Hematopoietic multipotent progenitor cell treated with erythropoietin and hydrocortisone succinate and interleukin-3 and kit ligand, for 8 days (in vitro differentiated cells): Measurements from ENCODE around the gene NENF.

Source experiments
- DNase-seq: peaks from one replicate; pipeline ENCODE4 v3.0.0-alpha.2; 2015

NENF gene

DNA sequence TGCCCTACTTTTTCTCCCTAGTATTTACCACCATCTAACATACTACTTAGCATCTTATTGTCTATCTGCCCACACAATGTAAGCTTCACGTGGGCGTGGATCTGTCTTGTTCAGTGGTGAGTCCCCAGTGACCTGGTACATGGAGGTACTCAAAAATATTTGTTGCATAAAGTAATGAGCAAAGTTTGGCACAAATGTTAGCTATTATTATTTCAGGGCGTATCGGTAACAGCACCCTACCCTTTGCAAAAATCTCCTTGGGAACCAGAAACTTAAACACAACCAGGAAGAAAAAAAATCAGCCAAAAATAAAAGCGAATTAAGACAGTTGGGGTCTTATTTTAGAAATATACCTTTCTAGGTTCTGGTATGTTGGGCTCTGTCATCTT, 454 bp upstream of the NENF start:
- peak; percentile 44 for DNase-seq

DNA sequence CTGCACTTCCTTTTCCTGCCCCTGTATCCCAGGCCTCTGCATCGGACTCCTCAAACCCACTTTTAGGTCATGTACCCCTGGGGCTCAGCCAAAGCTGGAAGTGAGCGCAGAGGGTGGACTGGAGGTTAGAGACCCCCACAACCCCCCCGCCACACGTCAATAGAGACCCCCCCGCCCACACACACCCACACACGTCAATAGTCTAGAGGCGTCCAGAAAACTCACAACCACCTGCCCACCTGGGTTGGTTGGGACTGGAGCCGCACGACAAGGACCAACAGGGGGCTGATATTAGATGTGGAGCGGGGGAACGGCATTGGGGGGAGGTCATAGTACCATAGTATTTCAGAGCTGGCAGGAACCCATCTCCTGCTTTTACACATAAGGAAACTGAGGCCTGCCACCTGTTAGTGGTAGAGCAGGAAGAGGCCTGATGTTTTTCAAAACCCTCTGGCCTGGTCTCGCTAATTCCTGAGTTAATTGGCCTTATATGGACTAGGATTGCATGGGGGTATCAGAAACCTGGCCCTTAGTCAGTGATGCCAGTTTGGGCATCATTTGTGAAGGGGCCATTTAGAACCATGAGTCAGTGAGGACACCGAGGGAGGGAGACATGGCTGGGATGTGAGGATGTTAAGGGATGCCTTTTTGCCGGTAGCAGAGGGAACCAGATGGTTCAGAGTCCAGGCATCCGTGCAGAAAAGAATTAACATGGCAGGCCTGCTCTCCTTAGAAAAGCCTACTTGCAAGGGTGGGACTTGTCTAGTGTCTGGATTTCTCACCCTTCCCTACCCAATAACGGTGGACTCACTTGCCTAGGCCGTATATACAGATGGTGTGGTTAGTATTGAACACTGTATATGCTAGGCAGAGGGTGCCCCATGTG, 1.1 kb downstream of the NENF start:
- no peak for DNase-seq

DNA sequence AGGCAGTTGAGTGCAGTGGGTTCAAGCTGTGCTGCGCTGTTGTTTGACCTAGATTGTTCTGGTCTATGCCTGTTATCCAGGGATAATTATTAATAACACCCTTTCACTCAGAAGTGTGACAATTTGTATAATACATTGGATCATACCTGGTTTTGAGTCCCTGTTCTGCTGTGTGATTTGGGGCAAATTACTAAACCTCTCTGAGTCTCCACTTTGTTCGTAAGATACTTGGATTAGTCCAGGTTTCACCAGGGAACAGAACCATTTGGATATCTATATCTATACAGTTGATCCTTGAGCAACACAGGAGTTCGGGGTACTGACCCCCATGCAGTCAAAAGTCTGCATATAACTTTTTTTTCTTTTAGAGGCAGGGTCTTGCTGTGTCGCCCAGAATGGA, 2.3 kb downstream of the NENF start:
- no peak for DNase-seq

DNA sequence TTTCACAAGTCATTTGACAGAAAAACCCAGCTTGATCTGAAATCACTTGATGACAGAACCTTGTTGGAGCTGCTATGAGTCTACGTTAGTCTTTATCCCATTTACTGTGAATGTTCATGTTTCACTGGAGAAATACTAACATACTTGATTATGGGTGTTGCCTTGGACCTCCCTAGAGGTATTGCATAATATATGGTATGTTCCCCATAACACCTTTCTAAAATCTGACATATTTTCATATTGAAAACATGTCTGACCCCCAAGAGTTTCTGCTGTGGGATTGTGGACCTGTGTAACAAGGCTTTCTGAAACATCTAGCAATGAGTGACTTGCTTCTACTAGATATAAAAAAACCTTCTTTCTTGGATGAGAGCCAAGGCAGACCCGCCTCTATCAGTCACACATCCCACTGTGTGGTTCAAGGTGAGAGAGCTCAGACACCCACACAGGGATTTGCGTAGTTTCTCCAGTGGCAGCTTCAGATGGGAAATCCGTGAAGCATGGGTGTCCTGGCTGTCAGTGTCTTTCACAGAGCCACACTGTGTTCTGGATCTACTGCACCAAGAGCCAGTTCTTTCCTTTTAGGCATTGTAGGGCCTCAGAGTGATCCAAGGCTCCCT, 4.6 kb downstream of the NENF start:
- peak; percentile 48 for DNase-seq

DNA sequence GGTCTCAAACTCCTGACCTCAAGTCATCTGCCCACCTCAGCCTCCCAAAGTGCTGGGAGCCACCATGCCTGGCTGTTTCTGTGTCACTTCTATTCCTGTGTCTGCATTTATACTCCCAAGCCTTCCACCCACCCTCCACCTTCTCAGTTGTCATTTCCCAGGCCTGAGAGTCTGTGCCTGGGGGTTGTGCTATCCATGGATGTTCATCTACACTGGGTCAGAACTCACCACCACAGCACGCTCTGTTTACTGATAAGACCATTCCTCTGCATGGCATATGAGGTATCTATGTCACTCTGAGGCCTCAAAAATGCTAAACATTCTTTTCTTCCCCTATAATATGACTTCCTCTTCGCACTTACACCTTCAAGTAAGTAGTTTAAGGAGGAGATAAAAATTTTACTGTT, 6.1 kb downstream of the NENF start:
- DNase-seq: peak; percentile 72

DNA sequence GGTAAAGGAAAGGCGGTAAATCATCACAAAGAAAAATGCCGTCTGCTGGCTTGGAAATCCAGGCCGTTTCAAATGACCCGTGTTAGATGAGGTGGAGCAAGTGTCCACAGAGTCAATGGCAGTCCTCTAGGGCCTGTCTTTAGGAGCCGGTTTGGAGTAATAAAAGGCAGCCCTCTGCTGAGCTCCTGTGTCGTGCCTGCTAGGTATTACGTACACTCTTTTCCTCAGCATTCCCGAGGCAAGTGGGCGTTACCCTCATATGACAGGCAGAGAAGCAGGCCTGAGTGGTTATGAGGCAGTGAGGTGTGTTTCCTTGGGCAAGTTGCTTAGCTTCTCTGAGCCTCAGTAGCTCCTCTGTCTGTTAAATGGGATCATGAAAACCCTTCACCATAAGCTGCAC, 7.7 kb downstream of the NENF start:
- no peak for DNase-seq

DNA sequence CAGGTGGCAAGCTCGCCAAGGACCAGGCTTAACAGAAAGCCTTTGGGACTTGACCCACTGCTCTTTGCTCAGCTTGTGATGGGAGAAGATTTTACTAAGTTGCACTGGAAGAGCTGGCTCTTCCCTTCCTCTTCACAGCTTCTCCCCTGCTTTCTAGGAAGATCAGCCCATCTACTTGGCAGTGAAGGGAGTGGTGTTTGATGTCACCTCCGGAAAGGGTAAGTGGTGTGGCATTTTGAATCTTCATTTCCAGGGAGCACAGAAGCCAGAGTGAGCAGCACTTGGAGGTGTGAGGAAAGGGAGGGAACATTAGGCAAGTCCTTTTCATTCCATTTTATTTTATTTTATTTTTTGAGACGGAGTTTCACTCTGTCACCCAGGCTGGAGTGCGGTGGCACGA, 9.7 kb downstream of the NENF start:
- DNase-seq: no peak

DNA sequence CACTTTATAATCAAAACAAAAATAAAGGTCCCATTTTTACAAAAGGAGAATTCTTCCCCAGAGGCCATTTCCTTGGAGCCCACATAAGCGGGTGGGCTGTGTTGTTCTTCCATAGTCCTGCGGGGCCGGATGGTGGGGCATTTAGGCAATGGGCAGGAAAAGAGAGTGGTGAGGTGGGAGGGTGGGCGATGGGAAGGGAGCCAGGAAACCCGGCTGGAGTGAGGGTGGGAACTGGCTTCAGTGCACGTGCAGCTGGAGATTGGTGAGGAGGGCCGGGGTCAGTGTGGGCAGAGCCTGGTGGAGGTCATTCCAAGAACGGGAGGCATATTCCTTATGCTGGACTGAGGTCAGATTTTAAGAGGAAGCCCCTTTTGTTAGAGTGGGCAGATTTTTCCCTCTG, 13.6 kb downstream of the NENF start:
- no peak for DNase-seq

DNA sequence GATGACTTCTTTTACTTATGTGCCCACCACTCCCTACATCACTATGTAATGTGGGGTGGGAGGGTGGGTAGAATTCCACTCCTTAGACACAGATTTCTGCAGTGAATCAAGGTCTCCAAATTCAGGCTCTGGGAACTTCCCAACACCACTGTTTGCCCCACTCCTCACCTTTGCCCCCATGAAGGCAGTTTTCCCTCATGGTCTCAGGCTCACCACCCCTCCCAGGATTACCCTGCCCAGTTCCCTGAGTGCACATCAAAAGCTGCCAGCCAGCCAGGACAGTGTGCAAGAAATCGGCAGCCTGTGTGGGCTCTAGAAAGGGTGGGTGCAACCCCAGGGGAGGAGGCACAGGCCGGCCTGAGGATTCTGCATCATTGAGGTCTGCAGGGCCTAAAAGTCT, 14.8 kb downstream of the NENF start:
- DNase-seq: no peak

DNA sequence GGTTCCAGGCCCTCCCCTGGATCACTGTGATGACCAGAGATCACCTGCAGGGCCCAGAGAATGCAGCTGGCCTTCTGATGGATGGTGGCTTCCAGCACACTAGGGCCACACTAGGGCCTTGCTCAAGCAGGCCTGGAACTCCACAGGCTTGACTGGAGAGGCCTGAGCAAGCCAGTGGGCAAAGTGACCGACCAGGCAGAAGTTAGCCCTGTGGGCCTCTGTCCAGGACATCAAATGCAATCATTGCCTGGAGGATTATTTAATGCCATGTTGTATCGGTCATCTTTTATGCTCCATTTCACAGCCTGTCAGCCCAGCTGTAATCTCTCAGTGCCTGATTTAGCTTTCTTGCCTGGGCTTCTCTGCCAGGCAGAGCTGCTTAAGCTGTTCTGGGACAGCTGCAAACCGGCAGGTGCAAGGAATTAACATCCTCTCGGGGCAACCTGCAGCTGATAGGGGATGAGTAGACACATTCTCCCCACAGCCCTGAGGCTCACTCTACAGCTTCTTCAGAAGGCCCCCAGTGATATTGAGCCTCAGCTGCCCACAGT, 17.7 kb downstream of the NENF start:
- no peak for DNase-seq

DNA sequence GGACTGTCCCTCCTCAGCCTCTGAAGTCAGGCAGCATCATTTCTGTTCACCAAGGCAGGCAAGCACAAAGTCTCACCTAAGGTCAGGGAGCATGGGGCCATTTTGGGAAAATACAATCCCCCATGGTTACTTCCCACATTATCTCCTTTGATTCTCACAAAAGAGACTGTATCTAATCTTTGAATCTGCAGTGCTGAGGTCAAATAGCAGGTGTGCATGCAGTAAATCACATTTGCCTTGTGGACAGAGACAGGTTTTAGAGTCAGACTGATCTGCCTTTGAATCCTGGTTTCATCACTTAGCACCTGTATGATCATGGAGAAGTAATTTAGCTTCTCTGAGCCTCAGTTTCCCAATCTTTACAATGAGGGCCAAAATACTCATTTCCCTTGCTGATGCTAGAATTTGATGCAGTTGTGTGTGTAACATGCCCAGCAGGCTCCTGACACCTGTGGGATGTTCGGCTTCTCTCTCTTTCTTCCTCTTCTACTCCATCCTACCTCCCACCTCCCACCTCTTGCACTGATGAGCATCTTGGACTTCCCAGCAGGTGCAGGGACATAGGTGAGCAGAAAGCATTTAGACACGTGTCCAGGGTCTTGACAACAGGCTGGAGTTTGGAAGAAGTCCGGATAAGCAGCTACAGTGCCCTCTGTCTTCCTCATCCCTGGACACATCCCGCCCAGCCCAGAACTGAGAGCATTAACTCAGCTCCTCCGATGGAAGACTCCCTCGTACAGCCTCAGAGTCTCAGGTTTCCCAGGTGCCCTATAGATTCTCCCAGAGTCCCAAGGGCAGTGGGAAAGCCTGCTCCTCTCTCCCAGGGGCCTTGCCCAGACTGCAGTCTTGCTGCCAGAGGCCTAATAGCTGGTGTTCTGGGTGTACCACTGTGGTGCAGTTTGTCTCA, 18.9 kb downstream of the NENF start:
- DNase-seq: no peak

DNA sequence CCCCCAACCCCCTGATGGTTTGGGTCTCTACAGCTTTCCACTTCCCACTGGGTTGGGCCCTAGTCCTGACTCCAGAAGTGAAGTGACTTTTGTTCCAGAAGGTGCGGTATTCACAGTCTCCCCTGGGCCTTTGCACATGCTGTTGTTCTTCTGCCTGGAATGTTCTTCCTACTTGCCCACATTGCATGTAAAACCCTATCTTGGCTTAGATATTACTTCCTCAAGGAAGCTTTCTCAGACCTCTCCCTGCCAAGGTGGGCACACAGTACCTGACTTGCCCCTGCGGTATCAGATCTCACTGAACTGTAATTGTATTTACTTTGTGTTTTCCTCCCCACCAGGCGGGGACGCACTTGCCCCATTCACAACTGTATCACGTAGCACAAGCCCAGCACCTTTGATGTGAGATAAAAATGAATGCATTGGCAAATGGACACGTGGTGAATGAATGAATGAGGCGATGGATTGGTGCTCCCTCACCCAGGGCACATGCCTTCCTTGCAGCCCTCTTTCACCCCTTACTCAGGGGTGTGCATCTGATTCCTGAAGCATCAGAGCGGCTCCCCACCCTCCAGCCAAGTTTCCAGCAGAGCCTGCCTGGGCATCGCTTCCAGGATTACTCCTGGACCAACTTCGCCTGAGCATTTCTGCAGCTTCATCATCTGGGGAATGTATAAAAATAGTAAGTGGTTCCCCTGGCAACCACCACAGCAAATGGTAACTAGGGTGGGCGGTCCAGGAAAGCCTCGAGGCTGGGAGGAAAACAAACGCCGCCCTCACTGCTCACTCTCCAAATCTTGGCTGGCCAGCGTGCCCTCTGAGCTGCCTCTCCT, 19.8 kb downstream of the NENF start:
- DNase-seq: no peak

DNA sequence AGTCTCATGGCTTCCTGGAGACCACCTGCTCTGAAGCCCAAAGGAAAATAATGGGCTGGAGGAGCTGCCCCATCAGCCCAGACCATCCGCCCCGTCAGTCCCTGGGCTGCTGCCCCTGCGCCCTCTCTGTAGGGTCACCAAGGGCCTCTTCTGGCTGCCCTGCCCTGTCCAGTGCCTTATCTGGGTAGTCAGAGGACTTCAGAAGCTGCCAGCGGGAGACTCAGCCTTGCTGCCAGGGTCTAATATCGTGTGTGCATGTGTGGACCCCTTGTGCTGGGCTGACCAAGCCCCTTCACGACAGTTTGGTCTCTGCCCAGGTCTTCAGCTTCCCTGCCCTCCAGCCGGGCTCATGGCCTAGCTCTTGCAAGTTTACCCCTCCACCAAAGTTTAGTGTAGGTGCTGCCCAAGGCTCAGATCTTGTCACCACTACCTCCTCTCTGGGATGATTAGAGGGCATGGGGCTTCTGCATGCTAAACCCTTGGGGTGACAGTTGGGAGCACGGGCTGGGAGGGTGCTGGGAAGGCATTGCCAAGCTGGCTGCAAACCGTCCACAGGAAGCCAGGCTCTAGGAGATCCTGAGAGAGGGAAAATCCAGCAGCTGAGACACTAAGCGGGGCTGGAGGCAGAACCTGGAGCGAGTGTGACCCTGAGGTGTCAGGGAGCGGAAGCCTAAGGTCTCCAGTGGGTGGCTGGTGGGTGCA, 20.6 kb downstream of the NENF start:
- no peak for DNase-seq

DNA sequence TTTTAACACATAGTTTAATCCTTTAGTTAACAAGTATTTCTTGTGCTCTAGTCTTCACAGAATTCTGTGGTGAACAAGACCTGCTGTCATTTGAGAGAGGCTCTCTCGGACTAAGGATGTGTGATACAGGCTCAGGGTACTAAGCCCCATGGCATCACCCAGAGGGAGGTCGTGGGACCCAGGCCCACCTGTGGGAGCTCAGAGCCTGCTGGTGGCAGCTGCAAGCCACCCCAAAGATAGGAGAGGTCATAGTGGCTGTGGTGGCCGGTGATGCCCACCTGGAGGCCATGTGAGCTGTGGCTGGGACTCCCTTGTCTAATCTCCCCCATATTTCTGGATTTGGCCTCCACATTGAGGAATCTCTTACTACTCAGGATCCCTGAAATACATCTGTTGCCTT, 22.0 kb downstream of the NENF start:
- DNase-seq: no peak

DNA sequence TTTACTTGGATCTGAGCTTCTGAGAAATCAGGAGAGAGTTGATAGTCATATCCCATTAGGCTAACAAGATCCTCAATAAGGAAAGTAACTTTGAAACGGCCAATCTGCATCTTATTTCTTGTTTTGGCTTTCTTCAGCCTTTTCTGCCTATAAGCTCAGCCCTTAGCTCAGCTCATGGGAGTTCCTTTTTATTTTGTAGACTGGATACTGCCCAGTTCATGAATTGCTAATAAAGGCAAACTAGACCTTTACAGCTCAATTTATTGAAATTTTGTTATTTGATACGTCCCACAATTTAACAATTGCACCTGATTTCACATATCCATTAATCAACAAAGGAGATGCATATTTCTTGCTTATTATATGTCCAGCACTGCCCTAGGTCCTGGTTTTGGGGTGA, 22.7 kb downstream of the NENF start:
- DNase-seq: no peak

DNA sequence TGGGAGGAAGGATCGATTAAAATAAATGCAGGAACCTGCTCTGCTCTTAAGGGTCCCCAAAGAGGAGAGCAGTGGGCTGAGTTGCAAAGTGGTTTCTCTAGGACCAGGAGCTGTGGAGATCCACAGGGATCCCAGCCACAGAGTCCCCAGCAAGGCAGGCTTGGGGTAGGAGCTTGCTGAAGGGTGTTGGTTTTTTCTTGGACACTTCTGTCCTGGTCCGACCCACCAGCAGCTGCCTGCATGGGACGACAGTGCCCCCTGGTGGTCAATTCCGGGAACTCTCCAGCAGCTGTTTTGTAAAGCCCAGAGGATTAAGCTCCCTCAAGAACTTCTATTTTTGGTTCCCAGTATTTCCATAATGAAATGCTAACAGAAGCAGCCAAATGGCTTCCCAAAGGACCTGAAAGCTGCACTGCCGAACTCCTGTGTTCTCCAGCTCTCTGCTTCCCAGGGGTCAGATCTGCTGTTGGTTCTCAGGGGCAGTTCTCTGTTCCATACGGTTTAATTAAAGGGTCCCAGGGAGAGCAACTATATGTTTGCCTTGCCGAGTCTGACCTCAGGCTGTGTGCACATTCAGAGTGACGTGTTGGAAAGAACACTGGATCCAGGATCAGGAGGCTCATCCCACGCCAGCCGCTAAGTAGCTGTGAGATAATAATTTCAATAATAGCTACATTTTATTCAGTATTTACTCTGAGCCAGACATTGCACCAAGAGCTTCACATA, 23.2 kb downstream of the NENF start:
- peak; percentile 80 for DNase-seq

DNA sequence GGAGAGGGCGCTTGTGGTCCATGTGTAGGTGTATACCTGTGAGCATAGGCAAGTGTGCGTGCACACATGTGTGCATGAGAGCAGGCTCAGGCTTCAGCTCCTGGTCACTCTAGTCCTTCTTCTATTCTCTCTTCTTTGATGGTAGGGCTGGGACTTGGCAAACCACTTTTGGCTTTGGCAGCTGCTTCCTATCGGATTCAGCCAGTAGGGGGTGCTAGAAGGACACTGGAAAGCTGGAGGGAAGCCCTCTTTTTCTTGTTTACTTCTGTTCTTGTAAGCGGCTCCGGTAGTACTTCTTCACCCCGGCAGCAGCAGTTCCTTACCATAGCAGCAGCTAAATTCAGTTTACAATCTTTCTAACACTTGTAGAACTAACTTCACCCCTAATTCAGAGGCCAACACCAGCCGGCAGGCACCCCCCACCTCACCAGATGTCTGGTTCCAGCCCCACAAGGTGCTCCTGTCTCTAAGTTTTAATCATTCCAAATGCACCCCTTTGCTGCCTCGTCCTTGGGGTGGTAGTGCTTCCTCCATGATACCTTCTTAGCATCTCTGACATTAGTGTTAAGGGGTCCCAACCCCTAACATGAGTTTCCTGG, 25.1 kb downstream of the NENF start:
- peak; percentile 68 for DNase-seq

DNA sequence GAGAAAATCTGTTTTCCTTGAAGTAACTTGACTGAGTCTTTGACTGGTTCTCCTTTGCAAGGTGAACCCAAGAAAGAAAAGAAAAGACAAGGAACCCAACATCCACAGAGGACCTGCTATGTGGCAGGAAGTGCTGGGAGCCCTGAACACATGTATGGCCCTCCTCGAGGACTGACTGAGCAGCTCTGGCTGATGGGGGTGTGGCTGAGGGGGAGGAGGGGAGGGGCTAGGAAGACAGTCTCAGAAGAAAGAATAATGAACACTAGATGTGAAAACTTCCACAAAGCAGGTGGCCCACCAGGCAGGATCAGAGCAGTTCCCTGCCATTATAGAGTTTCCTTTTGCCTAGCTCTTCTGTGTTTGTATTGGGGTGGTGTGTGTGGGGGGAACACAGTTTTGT, 26.1 kb downstream of the NENF start:
- DNase-seq: no peak

DNA sequence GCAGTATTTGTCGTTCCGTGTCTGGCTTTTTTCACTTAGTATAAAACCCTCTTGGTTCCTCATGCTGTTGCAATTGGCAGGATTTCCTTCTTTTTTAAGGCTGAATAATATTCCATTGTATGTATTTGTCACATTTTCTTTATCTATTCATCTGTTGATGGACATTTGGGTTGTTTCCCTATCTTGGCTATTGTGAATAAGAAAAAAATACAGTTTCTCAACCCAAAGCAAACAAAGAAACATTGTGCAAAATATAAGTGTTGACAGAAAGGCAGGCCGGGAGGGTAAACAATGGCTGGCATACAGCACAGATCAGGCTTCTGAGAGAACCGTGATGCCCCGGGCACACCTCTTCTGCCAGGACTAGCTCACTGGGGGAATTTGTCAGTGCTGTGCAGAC, 26.9 kb downstream of the NENF start:
- DNase-seq: no peak

DNA sequence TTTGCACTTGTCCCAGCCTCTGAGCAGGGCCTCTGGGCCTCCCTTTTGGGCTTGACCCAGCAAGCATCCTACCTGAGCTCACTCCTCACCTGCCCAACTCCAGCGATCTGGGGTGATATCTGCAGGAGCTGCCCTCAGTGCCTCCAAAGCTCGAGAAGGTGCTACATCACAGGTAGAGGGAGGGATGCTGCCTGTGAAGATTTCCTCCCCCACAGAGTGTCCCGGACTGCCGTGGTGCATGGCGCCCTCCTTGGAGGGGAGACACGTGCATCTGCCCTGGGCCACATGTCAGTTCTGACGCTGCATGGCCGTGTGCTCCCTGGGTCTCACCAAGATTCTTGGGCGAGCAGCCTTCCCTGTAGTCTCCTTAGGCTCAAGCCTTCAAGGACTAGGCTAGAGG, 27.7 kb downstream of the NENF start:
- no peak for DNase-seq
